Liver (tissue), 3 donors: ENCODE results near the gene TBC1D28.
"Not testable (repeated sequence)": the region's sequence is repeated elsewhere in the genome, so short reads cannot be mapped to it uniquely, and the experiment has no call there.

Experiments
- ATF3 ChIP-seq: IDR thresholded peaks from 2 replicates; pipeline ENCODE4 v1.6.1; 2016; ENCODE audit warnings: antibody characterized with exemption
- CTCF ChIP-seq: fragments of 150-350 bp; IDR thresholded peaks from 2 replicates; pipeline ENCODE4 v1.5.1; 2017; ENCODE audit warnings: improper control_type of control experiment, low read depth, low read length; ENCODE audit not compliant: missing input control
- EGR1 ChIP-seq, 2 donors: IDR thresholded peaks; 2 replicates each; pipeline ENCODE4 v1.6.1; 2016 to 2018; ENCODE audit warnings: antibody characterized with exemption in 2 of 2, low read depth in 2 of 2
- FOXA1 ChIP-seq: IDR thresholded peaks from 2 replicates; pipeline ENCODE4 v1.6.1; 2016; ENCODE audit warnings: antibody characterized with exemption
- JUND ChIP-seq, 2 donors: IDR thresholded peaks; 2 replicates each; pipeline ENCODE4 v1.6.1; 2016; ENCODE audit warnings: antibody characterized with exemption in 2 of 2
- TAF1 ChIP-seq: conservative IDR thresholded peaks from 2 replicates; pipeline ENCODE4 v1.6.1; 2016; ENCODE audit warnings: antibody characterized with exemption, mild to moderate bottlenecking
- donor health status: healthy.
- donor health status: healthy.

GRCh38 chr17:18613016-18613415, 31.2 kb downstream of the TBC1D28 start:
- not testable (repeated sequence) for TF ChIP-seq CTCF; JUND (IDR thresholded peaks at IDR 0.05); FOXA1; TAF1; EGR1 (IDR thresholded peaks at IDR 0.05; ENCODE audit: low read depth in 2 of 2); ATF3
